WERI-Rb-1 (cell line): ENCODE results near the gene COPS7B.

Experiments used
- DNase-seq: peaks from one replicate; pipeline ENCODE4 v3.0.0-alpha.2; 2020
- H3K27ac ChIP-seq: fragments of 250-450 bp; sonication (Bioruptor Pico); 2 replicates; pipeline ENCODE4 v1.5.1; 2020; ENCODE audit warnings: mild to moderate bottlenecking, moderate library complexity
- H3K27me3 ChIP-seq: fragments of 250-450 bp; sonication (Bioruptor Pico); 2 replicates; pipeline ENCODE4 v1.5.1; 2021; ENCODE audit warnings: mild to moderate bottlenecking, low read depth, moderate library complexity; ENCODE audit not compliant: insufficient read depth, severe bottlenecking
- H3K36me3 ChIP-seq: fragments of 250-450 bp; sonication (Bioruptor Pico); 2 replicates; pipeline ENCODE4 v1.5.1; 2020; ENCODE audit warnings: mild to moderate bottlenecking, moderate library complexity
- H3K4me3 ChIP-seq: 2 replicates; pipeline ENCODE4 v1.5.1; 2011; ENCODE audit warnings: low read depth, mild to moderate bottlenecking, control low read depth, low read length
- H3K9me3 ChIP-seq: fragments of 250-450 bp; sonication (Bioruptor Pico); 2 replicates; pipeline ENCODE4 v1.5.1; 2021; ENCODE audit warnings: mild to moderate bottlenecking, moderate library complexity; ENCODE audit not compliant: severe bottlenecking
- CTCF ChIP-seq: IDR thresholded peaks from 2 replicates; pipeline ENCODE4 v1.5.1; 2011; ENCODE audit warnings: low read depth, mild to moderate bottlenecking, control low read depth, inconsistent platforms, low read length

Gene COPS7B

DNA sequence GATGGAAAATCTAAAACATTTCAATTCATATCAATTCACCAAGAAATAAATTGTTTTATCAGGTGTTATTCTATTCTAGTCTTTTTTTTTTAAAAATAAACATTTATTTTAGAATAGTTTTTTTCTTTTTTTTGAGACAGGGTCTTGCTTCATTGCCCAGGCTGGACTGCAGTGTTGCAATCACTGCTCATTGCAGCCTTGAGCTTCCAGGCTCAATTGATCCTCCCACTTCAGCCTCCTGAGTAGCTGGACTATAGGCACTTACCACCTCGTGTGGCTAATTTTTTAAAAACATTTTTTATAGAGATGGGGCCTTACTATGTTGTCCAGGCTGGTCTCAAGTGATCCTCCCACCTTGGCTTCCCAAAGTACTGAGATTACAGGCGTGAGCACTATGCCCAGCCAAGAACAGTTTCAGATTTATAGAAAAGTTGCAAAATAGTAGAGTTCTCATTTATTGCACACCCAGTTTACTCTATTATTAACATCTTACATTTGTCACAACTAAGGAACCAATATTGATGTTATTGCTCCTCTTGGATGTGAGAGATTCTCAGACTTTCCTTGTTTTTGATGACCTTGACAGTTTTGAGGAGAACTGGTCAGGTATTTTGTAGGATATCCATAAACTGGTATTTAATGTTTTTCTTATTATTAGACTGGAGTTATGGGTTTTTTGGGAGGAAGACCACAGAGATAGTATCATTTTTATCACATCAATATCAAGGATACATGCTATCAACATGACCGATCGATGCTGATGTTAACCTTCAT lies 35.0 kb upstream of the COPS7B start:
- TF ChIP-seq CTCF = no peak
- DNase-seq = no peak

GRCh38 chr2:231752061-231752460 lies 34.2 kb upstream of the COPS7B start:
- TF ChIP-seq CTCF = no peak
- H3K36me3 ChIP-seq = no peaks in the 10 kb centered on the region
- no peak for DNase-seq
- H3K4me3 ChIP-seq = no peak overlapping the region
- H3K27me3 ChIP-seq = no peaks in the 10 kb centered on the region
- H3K9me3 ChIP-seq = no peaks in the 10 kb centered on the region
- no peak overlapping the region for H3K27ac ChIP-seq

More for the DNA sequence above, 35.0 kb upstream of the COPS7B start:
- H3K27me3 ChIP-seq = no peaks in the 10 kb centered on the region
- H3K36me3 ChIP-seq = no peaks in the 10 kb centered on the region
- H3K9me3 ChIP-seq = no peaks in the 10 kb centered on the region
- no peak overlapping the region for H3K4me3 ChIP-seq
- no peak overlapping the region for H3K27ac ChIP-seq

DNA sequence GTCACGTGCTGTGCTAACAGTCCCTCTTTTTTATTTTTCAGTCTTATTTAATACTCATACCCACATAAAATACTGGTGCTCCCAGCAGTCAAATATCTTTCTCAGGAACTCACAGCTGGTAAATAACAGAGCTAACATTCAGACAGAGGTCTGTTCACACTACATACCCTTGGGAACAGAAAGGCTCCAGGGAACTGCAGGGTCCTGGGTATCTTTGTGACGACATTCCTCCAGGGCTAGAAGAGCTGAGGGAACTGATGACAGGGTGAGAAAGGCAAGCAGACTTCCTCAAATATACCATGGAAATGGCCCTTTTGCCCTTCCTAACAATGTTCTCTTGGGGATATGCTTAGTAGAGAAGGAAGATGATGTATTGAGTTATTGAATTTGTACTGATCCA lies 24.5 kb upstream of the COPS7B start:
- H3K27ac ChIP-seq = no peak overlapping the region
- no peaks in the 10 kb centered on the region for H3K36me3 ChIP-seq
- no peak overlapping the region for H3K4me3 ChIP-seq
- no peak for DNase-seq
- H3K27me3 ChIP-seq = no peaks in the 10 kb centered on the region
- no peak for TF ChIP-seq CTCF
- no peaks in the 10 kb centered on the region for H3K9me3 ChIP-seq

DNA sequence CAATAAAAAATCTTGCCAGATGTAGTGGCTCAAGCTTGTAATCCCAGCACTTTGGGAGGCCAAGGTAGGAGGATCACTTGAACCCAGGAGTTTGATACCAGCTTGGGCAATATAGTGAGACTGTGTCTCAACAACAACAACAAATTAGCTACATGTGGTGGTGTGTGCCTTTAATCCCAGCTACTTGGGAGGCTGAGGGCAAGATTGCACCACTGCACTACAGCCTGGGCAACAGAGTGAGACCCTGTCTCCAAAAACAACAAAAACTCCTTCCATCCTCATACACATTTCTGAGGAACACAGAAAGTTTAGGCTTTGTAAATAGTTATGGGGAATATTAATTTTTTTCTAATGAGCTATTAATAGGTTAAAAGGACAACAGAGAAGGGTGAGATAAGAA lies 22.1 kb upstream of the COPS7B start:
- H3K9me3 ChIP-seq = no peaks in the 10 kb centered on the region
- H3K36me3 ChIP-seq = no peaks in the 10 kb centered on the region
- DNase-seq = no peak
- no peak overlapping the region for H3K27ac ChIP-seq
- H3K27me3 ChIP-seq = no peaks in the 10 kb centered on the region
- TF ChIP-seq CTCF = no peak
- H3K4me3 ChIP-seq = no peak overlapping the region

- Histone ChIP-seq H3K27me3 (no peaks in the 10 kb centered on the region), H3K9me3 (no peaks in the 10 kb centered on the region), H3K27ac (no peak overlapping the region), H3K4me3 (no peak overlapping the region), H3K36me3 (no peaks in the 10 kb centered on the region)
- DNase-seq = no peak
- TF ChIP-seq CTCF = no peak
Observed at GRCh38 chr2:231764760-231765159, 21.5 kb upstream of the COPS7B start.

DNA sequence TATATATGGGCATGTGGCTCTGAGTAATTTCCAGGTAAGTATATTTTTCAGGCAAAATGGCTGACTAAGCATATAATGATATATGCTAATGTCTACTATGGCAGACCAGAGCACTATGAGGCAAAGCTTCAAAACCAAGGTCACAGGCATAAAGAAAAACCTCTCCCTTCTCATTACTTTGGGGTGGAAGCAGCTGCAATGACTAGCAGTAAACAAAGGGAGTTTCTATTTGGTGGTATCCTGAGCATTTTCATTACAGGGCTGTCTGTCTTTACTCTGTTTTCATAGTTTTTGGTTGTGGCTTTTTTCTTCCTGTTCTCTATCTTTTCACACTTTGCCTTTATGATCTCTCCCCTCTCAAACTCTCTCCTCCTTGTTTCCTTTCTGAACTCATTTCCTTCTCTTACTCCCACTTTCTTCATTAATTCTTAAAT lies 20.7 kb upstream of the COPS7B start:
- Histone ChIP-seq H3K27ac (no peak overlapping the region), H3K4me3 (no peak overlapping the region), H3K36me3 (no peaks in the 10 kb centered on the region), H3K27me3 (no peaks in the 10 kb centered on the region), H3K9me3 (no peaks in the 10 kb centered on the region)
- DNase-seq = no peak
- no peak for TF ChIP-seq CTCF
